HL-60 (cell line): Measurements from ENCODE around the gene GAPT.

ENCODE experiments used
- DNase-seq, 2 experiments: peaks; one replicate each; pipeline ENCODE4 v3.0.0-alpha.2; 2010 to 2020; ENCODE audit warnings: low read depth in 1 of 2, low spot score in 1 of 2
- H3K27ac ChIP-seq: fragments of 250-450 bp; sonication (Bioruptor Pico); replicated peaks from 2 replicates; pipeline ENCODE4 v1.5.1; 2020; ENCODE audit warnings: mild to moderate bottlenecking, moderate library complexity
- H3K27me3 ChIP-seq: fragments of 250-450 bp; sonication (Bioruptor Pico); 2 replicates; pipeline ENCODE4 v1.5.1; 2021; ENCODE audit warnings: mild to moderate bottlenecking, moderate library complexity; ENCODE audit not compliant: insufficient read depth, poor library complexity, severe bottlenecking
- H3K4me3 ChIP-seq: replicated peaks from 2 replicates; pipeline ENCODE4 v1.5.1; 2011; ENCODE audit warnings: mild to moderate bottlenecking, control low read depth, low read length; ENCODE audit not compliant: insufficient read depth
- CTCF ChIP-seq: IDR thresholded peaks from one replicate; pipeline ENCODE4 v1.5.1; 2011; ENCODE audit warnings: low read length, control low read depth, inconsistent platforms; ENCODE audit not compliant: insufficient read depth
- GABPA ChIP-seq: IDR thresholded peaks from 2 replicates; pipeline ENCODE4 v1.6.1; 2012; ENCODE audit warnings: low read depth
- POLR2AphosphoS5 ChIP-seq: IDR thresholded peaks from 2 replicates; pipeline ENCODE4 v1.6.1; 2012; ENCODE audit warnings: low read depth
- REST ChIP-seq: IDR thresholded peaks from 2 replicates; pipeline ENCODE4 v1.6.1; 2012; ENCODE audit warnings: low read depth; ENCODE audit not compliant: insufficient replicate concordance
- SPI1 ChIP-seq: IDR thresholded peaks from 2 replicates; pipeline ENCODE4 v1.6.1; 2012; ENCODE audit warnings: low read depth, mild to moderate bottlenecking, borderline replicate concordance

The GAPT gene

GRCh38 chr5:58462154-58462553, 29.1 kb upstream of the GAPT start:
- Histone ChIP-seq H3K4me3 (no peak overlapping the region), H3K27ac (no peak overlapping the region), H3K27me3 (no peaks in the 10 kb centered on the region)
- TF ChIP-seq SPI1: no peak
- DNase-seq: no peak

- Histone ChIP-seq H3K27me3 (no peaks in the 10 kb centered on the region), H3K27ac (no peak overlapping the region), H3K4me3 (no peak overlapping the region)
- TF ChIP-seq REST: no peak
- TF ChIP-seq SPI1: no peak
- no peak for TF ChIP-seq CTCF
- no peak for TF ChIP-seq POLR2AphosphoS5
- TF ChIP-seq GABPA: no peak
- DNase-seq: no peak
Measured at GRCh38 chr5:58462623-58463230, 28.5 kb upstream of the GAPT start.

- Histone ChIP-seq H3K4me3 (no peak overlapping the region), H3K27ac (no peak overlapping the region), H3K27me3 (no peaks in the 10 kb centered on the region)
- DNase-seq: peak in 1 of 2 experiments; percentile 47
- TF ChIP-seq SPI1 (no peak), GABPA (no peak), POLR2AphosphoS5 (no peak), REST (no peak), CTCF (no peak)
Measured at GRCh38 chr5:58466939-58467338, 24.3 kb upstream of the GAPT start.

- H3K27me3 ChIP-seq: no peaks in the 10 kb centered on the region
- TF ChIP-seq SPI1: peak; percentile 73
- no peak for TF ChIP-seq POLR2AphosphoS5
- no peak overlapping the region for H3K27ac ChIP-seq
- H3K4me3 ChIP-seq: no peak overlapping the region
- no peak for DNase-seq
Measured at GRCh38 chr5:58469896-58470295, 21.3 kb upstream of the GAPT start.

- H3K4me3 ChIP-seq: no peak overlapping the region
- no peak for TF ChIP-seq CTCF
- TF ChIP-seq GABPA: no peak
- TF ChIP-seq POLR2AphosphoS5: no peak
- no peak for TF ChIP-seq SPI1
- no peak for TF ChIP-seq REST
- H3K27me3 ChIP-seq: no peaks in the 10 kb centered on the region
- no peak for DNase-seq
- H3K27ac ChIP-seq: no peak overlapping the region
Measured at GRCh38 chr5:58475404-58475803, 15.8 kb upstream of the GAPT start.
